Measurements from ENCODE around the gene TAS2R60. TPM values are rescaled to one million over a fixed set of nuclear protein-coding genes. Genes with fewer than 3 reads are reported as not detected.

Gene TAS2R60
- polyA plus RNA-seq, 1 experiment = not detected

- DNase-seq (ENCODE audit: low read depth, low spot score) = no peak
- H3K9me3 ChIP-seq (ENCODE audit: control insufficient read depth, insufficient read depth, low read length) = no peaks in the 10 kb centered on the region
- no peaks in the 10 kb centered on the region for H3K27me3 ChIP-seq (ENCODE audit: control insufficient read depth, insufficient read depth, low read length)
- POLR2A ChIA-PET = no interaction called here
- no peak overlapping the region for H3K4me3 ChIP-seq (ENCODE audit: low read depth, low read length)
- TF ChIP-seq CTCF (IDR thresholded peaks at IDR 0.05; ENCODE audit: low read depth, low read length) = no peak
- CTCF ChIA-PET = interaction anchor here (2.0 kb wide), 1 partner anchor 199 kb away, joined by 6 read pairs; no protein-coding TSS in a partner anchor
- no peak overlapping the region for H3K27ac ChIP-seq (ENCODE audit: low read depth, low read length)
Measured at GRCh38 chr7:143439866-143440265, 3.4 kb upstream of the TAS2R60 start.

GRCh38 chr7:143444063-143444782 is 970 bp downstream of the TAS2R60 start:
- H3K27ac ChIP-seq (ENCODE audit: low read depth, low read length) = no peak overlapping the region
- TF ChIP-seq CTCF (IDR thresholded peaks at IDR 0.05; ENCODE audit: low read depth, low read length) = no peak
- DNase-seq (ENCODE audit: low read depth, low spot score) = no peak
- no peak overlapping the region for H3K4me3 ChIP-seq (ENCODE audit: low read depth, low read length)
- ChIA-PET CTCF (no interaction called here), POLR2A (no interaction called here)
- H3K9me3 ChIP-seq (ENCODE audit: control insufficient read depth, insufficient read depth, low read length) = no peaks in the 10 kb centered on the region
- peaks cover 4% of the 10 kb centered on the region for H3K27me3 ChIP-seq (ENCODE audit: control insufficient read depth, insufficient read depth, low read length)

GRCh38 chr7:143444785-143445184 is 1.5 kb downstream of the TAS2R60 start:
- Histone ChIP-seq H3K27me3 (ENCODE audit: control insufficient read depth, insufficient read depth, low read length) (peaks cover 4% of the 10 kb centered on the region), H3K9me3 (ENCODE audit: control insufficient read depth, insufficient read depth, low read length) (no peaks in the 10 kb centered on the region), H3K4me3 (ENCODE audit: low read depth, low read length) (no peak overlapping the region), H3K27ac (ENCODE audit: low read depth, low read length) (no peak overlapping the region)
- ChIA-PET CTCF (no interaction called here), POLR2A (no interaction called here)
- DNase-seq (ENCODE audit: low read depth, low spot score) = no peak
- no peak for TF ChIP-seq CTCF (IDR thresholded peaks at IDR 0.05; ENCODE audit: low read depth, low read length)

GRCh38 chr7:143447466-143447865 is 4.2 kb downstream of the TAS2R60 start:
- TF ChIP-seq CTCF (IDR thresholded peaks at IDR 0.05; ENCODE audit: low read depth, low read length) = no peak
- no peak for DNase-seq (ENCODE audit: low read depth, low spot score)
- no peak overlapping the region for H3K27ac ChIP-seq (ENCODE audit: low read depth, low read length)
- H3K27me3 ChIP-seq (ENCODE audit: control insufficient read depth, insufficient read depth, low read length) = peaks cover 4% of the 10 kb centered on the region
- H3K4me3 ChIP-seq (ENCODE audit: low read depth, low read length) = no peak overlapping the region
- H3K9me3 ChIP-seq (ENCODE audit: control insufficient read depth, insufficient read depth, low read length) = no peaks in the 10 kb centered on the region
- ChIA-PET CTCF (no interaction called here), POLR2A (no interaction called here)

GRCh38 chr7:143448429-143448828 is 5.2 kb downstream of the TAS2R60 start:
- ChIA-PET POLR2A (no interaction called here), CTCF (interaction anchor here (0.6 kb wide), 1 partner anchor 437 kb away, joined by 3 read pairs; no protein-coding TSS in a partner anchor)
- H3K27me3 ChIP-seq (ENCODE audit: control insufficient read depth, insufficient read depth, low read length) = peaks cover 4% of the 10 kb centered on the region
- no peak for TF ChIP-seq CTCF (IDR thresholded peaks at IDR 0.05; ENCODE audit: low read depth, low read length)
- no peak overlapping the region for H3K4me3 ChIP-seq (ENCODE audit: low read depth, low read length)
- no peak for DNase-seq (ENCODE audit: low read depth, low spot score)
- H3K9me3 ChIP-seq (ENCODE audit: control insufficient read depth, insufficient read depth, low read length) = no peaks in the 10 kb centered on the region
- no peak overlapping the region for H3K27ac ChIP-seq (ENCODE audit: low read depth, low read length)

Measured in AG04450 (cell line).